Myocyte (in vitro differentiated cells): ENCODE results near the gene DCLK3. TPM values are rescaled to one million over a fixed set of nuclear protein-coding genes. Genes with fewer than 3 reads are reported as not detected.

ENCODE experiments used
- DNase-seq: peaks from one replicate; pipeline ENCODE4 v3.0.0-alpha.2; 2012; ENCODE audit warnings: low read depth
- total RNA-seq: library from RNA; depleted of rRNA; stranded (reverse); fragments of >200 nt; gene quantifications from 2 replicates; pipeline ENCODE4 v1.2.3, GENCODE V29; 2014

Gene DCLK3
- total RNA-seq, 1 donor from 2014 or later: not detected

- no peak for DNase-seq
These were observed 7.6 kb upstream of the DCLK3 start for GRCh38 chr3:36771931-36772330.

GRCh38 chr3:36769926-36770325, 5.6 kb upstream of the DCLK3 start:
- DNase-seq: no peak

GRCh38 chr3:36765104-36765503, 751 bp upstream of the DCLK3 start:
- DNase-seq: no peak

GRCh38 chr3:36764704-36765038, 318 bp upstream of the DCLK3 start:
- DNase-seq: no peak

GRCh38 chr3:36762918-36763849, 1.2 kb downstream of the DCLK3 start:
- DNase-seq: no peak

GRCh38 chr3:36761779-36762178, 2.6 kb downstream of the DCLK3 start:
- no peak for DNase-seq

- peak; percentile 35 for DNase-seq
These were observed 8.1 kb downstream of the DCLK3 start for GRCh38 chr3:36756269-36756668.

- no peak for DNase-seq
These were observed 13.0 kb downstream of the DCLK3 start for GRCh38 chr3:36751326-36751725.

- no peak for DNase-seq
These were observed 13.6 kb downstream of the DCLK3 start for GRCh38 chr3:36750737-36751136.

- no peak for DNase-seq
These were observed 19.6 kb downstream of the DCLK3 start for GRCh38 chr3:36744763-36745162.

- DNase-seq: no peak
These were observed 20.5 kb downstream of the DCLK3 start for GRCh38 chr3:36743826-36744225.

- DNase-seq: no peak
These were observed 23.1 kb downstream of the DCLK3 start for GRCh38 chr3:36741285-36741684.

- no peak for DNase-seq
These were observed 23.6 kb downstream of the DCLK3 start for GRCh38 chr3:36740787-36741186.

- DNase-seq: no peak
These were observed 25.7 kb downstream of the DCLK3 start for GRCh38 chr3:36738702-36739101.

- DNase-seq: no peak
These were observed 28.1 kb downstream of the DCLK3 start for GRCh38 chr3:36736301-36736700.

GRCh38 chr3:36734742-36735141, 29.6 kb downstream of the DCLK3 start:
- no peak for DNase-seq

GRCh38 chr3:36733723-36734122, 30.6 kb downstream of the DCLK3 start:
- DNase-seq: no peak

- no peak for DNase-seq
These were observed 31.1 kb downstream of the DCLK3 start for GRCh38 chr3:36733162-36733696.

GRCh38 chr3:36730966-36731365, 33.4 kb downstream of the DCLK3 start:
- no peak for DNase-seq

GRCh38 chr3:36729204-36730056, 34.9 kb downstream of the DCLK3 start:
- DNase-seq: peak; percentile 66

GRCh38 chr3:36714343-36715086, 49.8 kb downstream of the DCLK3 start:
- no peak for DNase-seq
